Natural killer cell (primary cell): ENCODE results near the gene ANKRD29. TPM values are rescaled to one million over a fixed set of nuclear protein-coding genes. Genes with fewer than 3 reads are reported as not detected.

ENCODE experiments used
- ATAC-seq, 3 donors: fragments of 150-1000 bp in 2 of 3; fragments of 200-7000 bp in 1 of 3; cut with Tn5 transposase; 1 replicate in 1 of 3; 2 replicates in 2 of 3; pipeline ENCODE4 v1.10.0; 2021; ENCODE audit warnings: mild to moderate bottlenecking in 2 of 3, moderate library complexity in 2 of 3
- DNase-seq, 2 donors: peaks; one replicate each; pipeline versions ENCODE4 v3.0.0 to v3.0.0-alpha.2; 2013 to 2021; ENCODE audit warnings: mixed read lengths in 1 of 2
- H3K27ac ChIP-seq: one replicate; pipeline ENCODE4 v1.5.1; 2013; ENCODE audit warnings: mild to moderate bottlenecking, low read length
- H3K27me3 ChIP-seq: one replicate; pipeline ENCODE4 v1.6.1; 2013; ENCODE audit warnings: low read length; ENCODE audit not compliant: control insufficient read depth, insufficient read depth
- H3K36me3 ChIP-seq: one replicate; pipeline ENCODE4 v1.6.1; 2013; ENCODE audit warnings: low read length; ENCODE audit not compliant: control insufficient read depth, insufficient read depth
- H3K4me1 ChIP-seq: one replicate; pipeline ENCODE4 v1.6.1; 2013; ENCODE audit warnings: low read length; ENCODE audit not compliant: control insufficient read depth, insufficient read depth
- H3K4me3 ChIP-seq: one replicate; pipeline ENCODE4 v1.5.1; 2013; ENCODE audit warnings: low read length
- H3K9me3 ChIP-seq: one replicate; pipeline ENCODE4 v1.6.1; 2013; ENCODE audit warnings: low read length; ENCODE audit not compliant: control insufficient read depth, insufficient read depth
- H3K27ac Mint-ChIP-seq, 2 donors: one replicate each; pipeline ENCODE4 v1.8.0; 2022; ENCODE audit warnings: mild to moderate bottlenecking in 2 of 2, mixed read lengths in 2 of 2, moderate library complexity in 1 of 2
- H3K27me3 Mint-ChIP-seq, 2 donors: one replicate each; pipeline ENCODE4 v1.8.0; 2022; ENCODE audit warnings: low read depth in 2 of 2, mixed read lengths in 2 of 2
- H3K36me3 Mint-ChIP-seq: one replicate; pipeline ENCODE4 v1.8.0; 2022; ENCODE audit warnings: mixed read lengths
- H3K4me1 Mint-ChIP-seq, 2 donors: one replicate each; pipeline ENCODE4 v1.8.0; 2022; ENCODE audit warnings: mixed read lengths in 2 of 2
- H3K4me3 Mint-ChIP-seq: one replicate; pipeline ENCODE4 v1.8.0; 2022; ENCODE audit warnings: mild to moderate bottlenecking, moderate library complexity, mixed read lengths
- H3K9me3 Mint-ChIP-seq, 2 donors: one replicate each; pipeline ENCODE4 v1.8.0; 2022; ENCODE audit warnings: mixed read lengths in 2 of 2
- CTCF ChIP-seq: fragments of 200-600 bp; IDR thresholded peaks from one replicate; pipeline ENCODE4 v1.8.0; 2022; ENCODE audit warnings: antibody characterized with exemption
- WGBS: methylation state at CpG from one replicate; pipeline ENCODE4 v1.1.7; 2013; ENCODE audit warnings: missing lambda C conversion rate; ENCODE audit not compliant: insufficient coverage; 5-methylcytosine and 5-hydroxymethylcytosine counted together
- intact Hi-C: fragments of 100-400 bp; cut with micrococcal nuclease; formaldehyde crosslinking; loops from one replicate; pipeline ENCODE4 v1.14.2; 2022
- total RNA-seq, 4 donors: library from RNA; stranded (reverse); fragments of 120-200 nt in 1 of 4; gene quantifications; one replicate each; pipeline versions ENCODE4 v1.2.3 to v1.2.4, GENCODE V29; 2013 to 2022

ANKRD29 gene
- total RNA-seq, 3 donors from 2014 or later (not counting 1 experiment from before 2014, with no cell fraction given): 0.35 to 0.45 TPM; not detected in 1

- ATAC-seq: no peak
- peaks cover 0 to 6% of the 10 kb centered on the region in 2 donors for H3K27me3 Mint-ChIP-seq
- H3K9me3 Mint-ChIP-seq: no peaks in the 10 kb centered on the region
- TF ChIP-seq CTCF: no peak
- H3K36me3 Mint-ChIP-seq: no peaks in the 10 kb centered on the region
- H3K27ac ChIP-seq: no peak overlapping the region
- no peak overlapping the region for H3K4me3 ChIP-seq
- H3K9me3 ChIP-seq: no peaks in the 10 kb centered on the region
- H3K36me3 ChIP-seq: no peaks in the 10 kb centered on the region
- WGBS: 97% methylated on average over 2 of the region's 2 CpGs
- no peaks in the 10 kb centered on the region for H3K4me1 ChIP-seq
- H3K27me3 ChIP-seq: no peaks in the 10 kb centered on the region
- no peak overlapping the region for H3K4me3 Mint-ChIP-seq
- DNase-seq: no peak
- intact Hi-C loops: no loop called here
- H3K27ac Mint-ChIP-seq: no peak overlapping the region
- H3K4me1 Mint-ChIP-seq: no peaks in the 10 kb centered on the region
Measured at GRCh38 chr18:23592911-23593310, 69.8 kb downstream of the ANKRD29 start.

- H3K9me3 ChIP-seq: no peaks in the 10 kb centered on the region
- peaks cover 0 to 6% of the 10 kb centered on the region in 2 donors for H3K27me3 Mint-ChIP-seq
- no peak overlapping the region for H3K4me3 ChIP-seq
- H3K27me3 ChIP-seq: no peaks in the 10 kb centered on the region
- no peaks in the 10 kb centered on the region for H3K9me3 Mint-ChIP-seq
- no peak overlapping the region for H3K27ac ChIP-seq
- no peaks in the 10 kb centered on the region for H3K36me3 ChIP-seq
- no peaks in the 10 kb centered on the region for H3K36me3 Mint-ChIP-seq
- H3K27ac Mint-ChIP-seq: no peak overlapping the region
- peaks cover 6% of the 10 kb centered on the region in 2 donors for H3K4me1 Mint-ChIP-seq
- no peak for DNase-seq
- 0% methylated on average over 1 of the region's 1 CpG for WGBS
- intact Hi-C loops: no loop called here
- peaks cover 6% of the 10 kb centered on the region for H3K4me1 ChIP-seq
- TF ChIP-seq CTCF: no peak
- no peak overlapping the region for H3K4me3 Mint-ChIP-seq
- ATAC-seq: no peak
Measured at GRCh38 chr18:23591011-23591410, 71.7 kb downstream of the ANKRD29 start.

GRCh38 chr18:23588836-23589560 is 73.7 kb downstream of the ANKRD29 start:
- H3K4me1 ChIP-seq: peaks cover 22% of the 10 kb centered on the region
- no peaks in the 10 kb centered on the region for H3K9me3 ChIP-seq
- no peak for ATAC-seq
- no peaks in the 10 kb centered on the region for H3K36me3 ChIP-seq
- H3K27ac Mint-ChIP-seq: no peak overlapping the region
- no peak for DNase-seq
- no peaks in the 10 kb centered on the region for H3K36me3 Mint-ChIP-seq
- no peaks in the 10 kb centered on the region for H3K27me3 ChIP-seq
- WGBS: 97% methylated on average over 11 of the region's 11 CpGs
- H3K4me3 ChIP-seq: no peak overlapping the region
- H3K9me3 Mint-ChIP-seq: no peaks in the 10 kb centered on the region
- intact Hi-C loops: loop anchor here (5.0 kb wide), 1 partner anchor 657 kb away; the partner anchor contains the start of gene RBBP8
- no peak for TF ChIP-seq CTCF
- H3K27me3 Mint-ChIP-seq: peaks cover 0 to 5% of the 10 kb centered on the region in 2 donors
- H3K4me1 Mint-ChIP-seq: peaks cover 18 to 23% of the 10 kb centered on the region in 2 donors
- H3K4me3 Mint-ChIP-seq: no peak overlapping the region
- no peak overlapping the region for H3K27ac ChIP-seq
